22Rv1 (cell line): ENCODE data around the gene CCNL2.
"Not testable (repeated sequence)": the region's sequence is repeated elsewhere in the genome, so short reads cannot be mapped to it uniquely, and the experiment has no call there.

ENCODE experiments used
- H3K27ac ChIP-seq: fragments of 450-650 bp; 2 replicates; pipeline ENCODE4 v1.5.1; 2017
- ZFX ChIP-seq: fragments of 450-650 bp; IDR thresholded peaks from 2 replicates; pipeline ENCODE4 v1.6.1; 2017; ENCODE audit warnings: antibody characterized with exemption, borderline replicate concordance
- TF ChIP-seq, protein P1 (sequence below): fragments of 450-650 bp; IDR thresholded peaks from 2 replicates; pipeline ENCODE4 v1.5.1; 2017; ENCODE audit warnings: mild to moderate bottlenecking

Gene CCNL2

GRCh38 chr1:1399187-1399871 lies at the start of gene CCNL2:
Gene CCNL2 (minus strand): TSS chr1:1399335. CDS start chr1:1399306, 29 bp downstream.
- TF ChIP-seq, protein P1, sequence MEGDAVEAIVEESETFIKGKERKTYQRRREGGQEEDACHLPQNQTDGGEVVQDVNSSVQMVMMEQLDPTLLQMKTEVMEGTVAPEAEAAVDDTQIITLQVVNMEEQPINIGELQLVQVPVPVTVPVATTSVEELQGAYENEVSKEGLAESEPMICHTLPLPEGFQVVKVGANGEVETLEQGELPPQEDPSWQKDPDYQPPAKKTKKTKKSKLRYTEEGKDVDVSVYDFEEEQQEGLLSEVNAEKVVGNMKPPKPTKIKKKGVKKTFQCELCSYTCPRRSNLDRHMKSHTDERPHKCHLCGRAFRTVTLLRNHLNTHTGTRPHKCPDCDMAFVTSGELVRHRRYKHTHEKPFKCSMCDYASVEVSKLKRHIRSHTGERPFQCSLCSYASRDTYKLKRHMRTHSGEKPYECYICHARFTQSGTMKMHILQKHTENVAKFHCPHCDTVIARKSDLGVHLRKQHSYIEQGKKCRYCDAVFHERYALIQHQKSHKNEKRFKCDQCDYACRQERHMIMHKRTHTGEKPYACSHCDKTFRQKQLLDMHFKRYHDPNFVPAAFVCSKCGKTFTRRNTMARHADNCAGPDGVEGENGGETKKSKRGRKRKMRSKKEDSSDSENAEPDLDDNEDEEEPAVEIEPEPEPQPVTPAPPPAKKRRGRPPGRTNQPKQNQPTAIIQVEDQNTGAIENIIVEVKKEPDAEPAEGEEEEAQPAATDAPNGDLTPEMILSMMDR, result peak; percentile 70
- TF ChIP-seq ZFX, result no peak
- peak within 1 kb of the TSS; percentile 80 for H3K27ac ChIP-seq

DNA sequence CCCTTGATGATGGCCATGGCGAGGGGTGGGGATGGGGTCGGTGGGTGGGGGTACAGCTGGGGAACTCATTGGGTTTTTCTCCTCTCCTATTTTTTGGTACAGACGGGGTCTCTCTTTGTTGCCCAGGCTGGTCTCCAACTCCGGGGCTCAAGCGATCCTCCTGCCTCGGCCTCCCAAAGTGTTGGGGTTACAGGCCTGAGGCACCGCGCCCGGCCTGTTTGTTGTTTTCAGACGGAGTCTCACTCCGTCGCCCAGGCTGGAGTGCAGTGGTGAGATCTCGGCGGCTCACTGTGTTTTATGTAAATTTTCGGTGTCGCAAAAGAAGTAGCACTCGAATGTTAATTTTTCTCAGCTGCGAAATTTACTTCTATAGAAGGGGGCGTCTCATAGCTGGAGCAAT lies 47.5 kb upstream of the CCNL2 start:
- H3K27ac ChIP-seq, result not testable (repeated sequence)

DNA sequence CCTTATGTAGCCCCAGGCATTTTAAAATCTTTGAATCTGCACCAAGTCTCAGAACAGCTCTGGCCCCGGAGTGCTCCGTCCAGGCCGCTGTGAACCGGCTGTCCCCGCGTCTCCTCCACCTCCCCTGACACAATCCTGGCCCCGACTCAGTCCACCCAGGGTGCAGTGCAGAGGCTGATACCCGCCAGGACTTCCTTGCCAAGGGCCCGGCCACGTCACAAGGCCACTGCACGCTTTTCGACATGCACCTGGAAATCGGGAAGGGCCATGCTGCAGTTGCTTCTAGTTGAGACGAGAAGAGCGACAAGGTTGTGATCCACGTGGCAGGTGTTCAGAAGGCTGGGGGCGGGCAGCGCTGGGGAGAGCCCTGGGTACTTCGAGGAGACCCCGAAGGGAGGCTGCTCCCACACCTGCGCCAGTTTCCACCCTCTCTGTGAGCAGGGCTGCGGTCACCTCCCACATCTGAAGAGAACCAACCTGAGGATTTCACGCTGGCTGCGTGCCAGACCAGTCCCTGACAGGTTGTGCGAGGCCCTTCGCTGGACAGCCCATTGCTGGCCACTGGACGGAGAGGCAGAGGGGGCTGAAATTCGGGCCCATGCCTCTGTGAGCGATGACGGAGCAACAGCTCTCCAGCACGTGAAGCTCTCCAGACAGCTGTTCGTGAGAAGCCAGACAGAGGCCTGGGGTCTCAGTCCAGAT lies 43.1 kb upstream of the CCNL2 start:
- H3K27ac ChIP-seq, result no peak overlapping the region
- TF ChIP-seq, protein P1, result no peak
- TF ChIP-seq ZFX, result no peak

- TF ChIP-seq ZFX, result no peak
- TF ChIP-seq, protein P1, result peak; percentile 99
These were observed 42.1 kb upstream of the CCNL2 start for GRCh38 chr1:1441002-1441888.

DNA sequence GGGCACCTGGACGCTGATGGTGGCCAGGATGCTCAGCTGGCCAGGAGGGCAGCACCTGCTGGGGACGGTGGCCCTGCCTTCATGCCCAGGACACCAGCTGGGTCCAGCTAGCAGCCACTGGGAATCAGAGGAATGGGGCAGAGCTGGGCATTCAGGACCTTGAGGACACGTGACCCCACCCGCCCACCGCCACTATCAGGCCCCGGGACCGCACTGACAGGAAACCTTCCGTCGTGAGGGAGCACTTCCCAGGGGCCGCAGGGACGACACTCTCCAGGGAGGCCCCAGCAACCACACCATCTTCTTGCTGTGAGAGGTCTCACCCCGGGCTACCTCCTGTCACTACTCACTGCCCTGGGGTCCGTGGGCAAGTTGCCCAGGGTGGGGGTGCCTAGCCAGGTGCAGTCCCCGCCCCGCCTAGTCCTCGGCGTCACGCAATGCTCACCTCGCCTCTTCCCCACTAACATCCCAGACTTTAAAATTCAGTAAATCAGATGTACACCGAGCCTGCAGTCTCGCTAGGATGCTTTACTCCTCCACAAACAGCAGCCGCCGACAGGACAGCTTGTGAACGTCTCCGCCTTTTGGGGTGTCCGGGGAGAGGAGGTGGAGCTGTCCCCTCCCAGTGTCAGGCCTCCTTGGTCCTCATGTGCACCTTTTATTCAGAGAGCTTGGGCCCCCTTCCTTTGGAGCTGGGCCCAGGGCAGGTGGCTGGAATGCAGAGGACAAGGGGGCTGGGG lies 41.3 kb upstream of the CCNL2 start:
- no peak for TF ChIP-seq ZFX
- TF ChIP-seq, protein P1, result no peak
- H3K27ac ChIP-seq, result no peak overlapping the region

More at GRCh38 chr1:1441002-1441888, 42.1 kb upstream of the CCNL2 start:
- H3K27ac ChIP-seq, result no peak overlapping the region

DNA sequence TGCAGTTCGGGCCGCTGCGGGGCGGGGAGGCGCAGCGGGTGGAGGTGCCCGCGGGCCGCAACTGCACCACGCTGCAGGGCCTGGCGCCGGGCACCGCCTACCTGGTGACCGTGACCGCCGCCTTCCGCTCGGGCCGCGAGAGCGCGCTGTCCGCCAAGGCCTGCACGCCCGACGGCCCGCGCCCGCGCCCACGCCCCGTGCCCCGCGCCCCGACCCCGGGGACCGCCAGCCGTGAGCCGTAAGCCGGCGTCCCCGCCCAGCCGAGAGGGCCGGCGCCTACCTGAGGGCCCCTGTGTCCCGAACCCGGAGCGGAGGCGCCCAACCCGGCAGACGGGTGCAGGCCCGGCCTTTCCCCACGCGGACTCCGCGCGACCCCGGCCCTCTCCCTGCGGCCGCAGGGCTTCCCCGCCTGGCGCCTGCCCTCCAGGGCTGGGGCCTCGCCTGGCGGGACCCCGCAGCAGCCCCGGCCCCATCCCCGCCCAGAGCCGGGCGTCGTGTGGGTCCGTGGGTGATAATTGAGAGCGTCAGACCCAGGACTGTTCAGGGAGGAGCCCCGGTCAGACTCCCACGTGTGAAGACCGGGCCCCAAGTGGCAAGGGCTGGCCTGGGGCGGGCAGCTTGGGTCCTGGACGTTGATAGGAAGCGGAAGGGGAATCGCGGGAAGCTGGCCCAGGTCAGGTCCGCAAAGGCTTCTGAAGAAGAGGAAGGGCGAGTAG lies 40.6 kb upstream of the CCNL2 start:
- no peak for TF ChIP-seq ZFX
- TF ChIP-seq, protein P1, result no peak
- no peak overlapping the region for H3K27ac ChIP-seq
